ENCODE data around the gene NOCT.
"Not testable (repeated sequence)": the region's sequence is repeated elsewhere in the genome, so short reads cannot be mapped to it uniquely, and the experiment has no call there.

The NOCT gene

GRCh38 chr4:139050446-139050845 lies 34.9 kb downstream of the NOCT start:
- DNase-seq (ENCODE audit: low spot score) = peak; percentile 17

DNA sequence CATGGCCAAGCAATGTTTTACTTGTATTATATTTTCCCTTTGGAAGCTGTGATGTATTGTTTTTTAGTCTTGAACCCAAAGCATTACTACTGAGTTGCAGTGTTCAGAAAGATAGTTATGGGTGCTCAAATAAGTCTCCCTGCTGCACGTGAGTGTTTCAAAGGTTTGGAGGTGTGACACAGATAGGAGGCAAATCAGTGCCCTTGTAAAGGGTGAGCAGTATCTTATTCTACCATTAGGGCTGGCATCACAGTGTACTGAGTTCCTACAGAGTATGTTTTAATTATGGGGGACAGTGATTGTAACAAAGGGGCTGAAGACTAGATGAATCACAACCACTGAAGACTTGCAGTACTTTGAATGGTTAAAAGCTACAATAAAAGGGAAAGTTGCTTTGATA lies 38.3 kb downstream of the NOCT start:
- DNase-seq (ENCODE audit: low spot score) = no peak

DNA sequence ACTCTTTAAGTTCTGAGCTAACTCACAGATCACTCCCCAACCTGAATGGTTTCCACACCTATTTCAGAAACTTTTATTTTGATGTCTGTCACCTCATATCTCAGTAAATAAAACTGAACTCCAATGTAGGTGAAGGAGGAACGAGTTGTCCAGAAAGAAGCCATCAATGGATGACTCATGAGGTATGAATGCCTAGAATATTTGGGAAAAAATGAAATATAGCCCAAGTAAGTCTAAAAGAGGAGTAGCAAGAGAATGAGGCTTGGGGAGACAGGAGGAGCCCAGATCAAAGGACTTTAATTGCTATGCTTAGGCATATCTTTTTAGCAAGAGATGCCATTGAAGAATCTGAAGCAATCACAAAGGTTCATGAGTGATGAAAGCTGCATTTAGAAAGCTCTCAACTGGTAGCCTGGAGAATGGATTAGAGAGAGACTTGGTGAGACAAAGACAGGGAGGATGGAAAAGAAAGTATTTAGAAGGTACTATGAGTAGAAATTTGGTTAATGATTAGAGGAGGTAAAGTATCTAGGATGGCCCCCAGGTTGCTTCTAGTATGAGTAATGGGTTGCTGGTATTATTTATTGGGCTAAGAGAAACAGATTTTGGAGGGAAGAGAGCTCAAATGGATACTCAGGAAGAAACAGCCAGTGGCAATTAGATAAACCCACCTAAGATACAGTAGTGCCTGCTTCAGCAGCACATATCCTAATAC lies 39.4 kb downstream of the NOCT start:
- DNase-seq (ENCODE audit: low spot score) = peak; percentile 52

- not testable (repeated sequence) for DNase-seq (ENCODE audit: low spot score)
These were observed 43.4 kb downstream of the NOCT start for GRCh38 chr4:139059026-139059425.

DNA sequence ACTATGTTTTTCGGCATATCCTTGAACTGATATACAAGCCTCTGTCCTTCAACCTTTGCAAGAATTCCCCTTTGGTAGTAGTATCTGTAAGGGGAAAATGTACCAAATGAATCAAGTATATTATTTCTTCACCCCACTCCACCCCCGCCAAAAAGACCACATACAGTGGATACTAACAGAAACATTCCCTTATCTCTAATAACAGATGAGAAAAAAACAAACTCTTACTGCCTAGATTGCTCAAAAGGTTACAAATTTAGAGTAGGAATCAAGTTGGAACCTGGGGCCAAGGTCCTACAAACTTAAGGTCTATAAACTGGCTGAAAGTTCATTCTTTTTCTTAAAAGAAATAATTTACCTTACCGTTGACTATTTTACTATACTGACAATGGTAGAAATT lies 45.0 kb downstream of the NOCT start:
- DNase-seq (ENCODE audit: low spot score) = no peak

GRCh38 chr4:139076016-139076744 lies 60.6 kb downstream of the NOCT start:
- DNase-seq (ENCODE audit: low spot score) = no peak

DNA sequence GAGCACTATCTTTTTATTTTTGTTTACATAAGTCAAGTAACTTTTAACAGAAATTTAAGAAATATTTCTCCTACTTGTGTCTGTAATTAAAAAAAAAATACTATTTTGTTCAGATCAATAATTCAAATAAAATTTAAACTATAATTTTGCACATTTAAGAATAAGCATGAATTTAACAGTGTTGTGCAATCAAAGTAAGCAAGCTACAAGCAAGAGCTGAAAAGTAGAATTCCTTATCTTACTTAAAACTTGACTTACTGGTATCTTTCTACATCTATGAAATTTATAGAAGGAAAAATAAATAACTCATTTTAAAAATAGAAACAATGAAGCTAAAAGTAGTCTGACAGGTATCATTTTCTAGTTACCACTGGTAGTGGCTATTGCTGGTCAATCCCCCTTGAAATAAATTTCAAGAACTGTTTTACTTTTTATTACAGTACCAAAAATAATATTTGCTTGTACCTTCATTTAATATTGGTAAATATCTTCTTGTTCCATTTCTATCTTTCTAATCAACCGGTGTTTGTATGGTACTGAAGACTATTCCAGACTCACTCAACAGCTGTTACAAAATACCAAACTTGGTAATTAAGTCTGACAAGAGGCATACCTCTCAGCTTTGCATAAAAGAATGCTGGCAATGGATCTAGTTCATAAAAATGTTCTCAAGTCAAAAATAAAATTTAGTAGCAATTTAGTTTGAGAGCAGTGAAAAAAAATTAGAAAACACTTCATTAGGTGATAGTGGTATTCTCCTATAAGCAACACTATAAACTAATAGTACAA lies 62.2 kb downstream of the NOCT start:
- no peak for DNase-seq (ENCODE audit: low spot score)

GRCh38 chr4:139078926-139079325 lies 63.3 kb downstream of the NOCT start:
- no peak for DNase-seq (ENCODE audit: low spot score)

GRCh38 chr4:139082750-139083606 lies 67.4 kb downstream of the NOCT start:
- DNase-seq (ENCODE audit: low spot score) = peak; percentile 98

- peak; percentile 73 for DNase-seq (ENCODE audit: low spot score)
These were observed 68.0 kb downstream of the NOCT start for GRCh38 chr4:139083607-139083955.

GRCh38 chr4:139083956-139084803 lies 68.6 kb downstream of the NOCT start:
- DNase-seq (ENCODE audit: low spot score) = peak; percentile 95

- DNase-seq (ENCODE audit: low spot score) = no peak
These were observed 69.2 kb downstream of the NOCT start for GRCh38 chr4:139084804-139085093.

- no peak for DNase-seq (ENCODE audit: low spot score)
These were observed 69.6 kb downstream of the NOCT start for GRCh38 chr4:139085141-139085540.

DNA sequence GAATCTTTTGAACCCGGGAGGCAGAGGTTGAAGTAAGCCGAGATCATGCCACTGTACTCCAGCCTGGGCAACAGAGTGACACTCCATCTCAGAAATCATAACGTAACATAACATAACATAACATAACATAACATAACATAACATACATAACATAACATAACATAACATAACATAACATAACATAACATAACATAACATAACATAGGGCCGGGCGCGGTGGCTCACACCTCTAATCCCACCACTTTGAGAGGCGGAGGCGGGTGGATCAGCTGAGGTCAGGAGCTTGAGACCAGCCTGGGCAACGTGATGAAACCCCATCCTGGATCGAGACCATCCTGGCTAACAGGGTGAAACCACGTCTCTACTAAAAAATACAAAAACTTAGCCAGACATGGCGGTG lies 76.7 kb downstream of the NOCT start:
- DNase-seq (ENCODE audit: low spot score) = no peak

Measured in kidney tubule cell (primary cell).